T follicular helper cell (primary cell): Measurements from ENCODE around the gene MARCHF2.

Experiments used
- DNase-seq: peaks from one replicate; pipeline ENCODE4 v3.0.0-alpha.2; 2020; ENCODE audit warnings: low read depth

MARCHF2 gene

GRCh38 chr19:8387688-8388611, 25.2 kb upstream of the MARCHF2 start:
- no peak for DNase-seq

- no peak for DNase-seq
Observed at GRCh38 chr19:8388612-8388958, 24.5 kb upstream of the MARCHF2 start.

GRCh38 chr19:8389891-8390616, 23.1 kb upstream of the MARCHF2 start, which contains the start of gene RAB11B:
RAB11B (plus strand) TSS chr19:8390360; CDS start chr19:8390417, 57 bp downstream.
- DNase-seq, result peak; percentile 97

DNA sequence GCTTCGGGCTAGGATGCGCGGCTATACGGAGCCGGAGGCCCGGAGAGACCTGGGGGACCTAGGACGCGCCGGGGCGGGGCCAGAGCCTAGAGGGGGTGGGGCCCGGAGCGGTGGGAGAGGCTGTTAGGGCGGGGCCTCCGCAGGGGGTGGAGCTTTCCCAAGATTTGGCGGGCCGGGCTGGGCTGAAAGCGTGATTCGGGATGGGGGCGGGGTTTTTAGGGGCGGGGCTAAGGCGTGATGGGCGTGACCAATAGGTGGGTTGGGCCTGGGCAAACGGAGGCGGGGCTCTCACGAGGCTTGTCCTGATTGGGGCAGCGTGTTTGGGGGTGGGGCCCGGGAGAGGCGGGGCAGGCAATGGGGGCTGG, 22.5 kb upstream of the MARCHF2 start:
- peak; percentile 89 for DNase-seq

DNA sequence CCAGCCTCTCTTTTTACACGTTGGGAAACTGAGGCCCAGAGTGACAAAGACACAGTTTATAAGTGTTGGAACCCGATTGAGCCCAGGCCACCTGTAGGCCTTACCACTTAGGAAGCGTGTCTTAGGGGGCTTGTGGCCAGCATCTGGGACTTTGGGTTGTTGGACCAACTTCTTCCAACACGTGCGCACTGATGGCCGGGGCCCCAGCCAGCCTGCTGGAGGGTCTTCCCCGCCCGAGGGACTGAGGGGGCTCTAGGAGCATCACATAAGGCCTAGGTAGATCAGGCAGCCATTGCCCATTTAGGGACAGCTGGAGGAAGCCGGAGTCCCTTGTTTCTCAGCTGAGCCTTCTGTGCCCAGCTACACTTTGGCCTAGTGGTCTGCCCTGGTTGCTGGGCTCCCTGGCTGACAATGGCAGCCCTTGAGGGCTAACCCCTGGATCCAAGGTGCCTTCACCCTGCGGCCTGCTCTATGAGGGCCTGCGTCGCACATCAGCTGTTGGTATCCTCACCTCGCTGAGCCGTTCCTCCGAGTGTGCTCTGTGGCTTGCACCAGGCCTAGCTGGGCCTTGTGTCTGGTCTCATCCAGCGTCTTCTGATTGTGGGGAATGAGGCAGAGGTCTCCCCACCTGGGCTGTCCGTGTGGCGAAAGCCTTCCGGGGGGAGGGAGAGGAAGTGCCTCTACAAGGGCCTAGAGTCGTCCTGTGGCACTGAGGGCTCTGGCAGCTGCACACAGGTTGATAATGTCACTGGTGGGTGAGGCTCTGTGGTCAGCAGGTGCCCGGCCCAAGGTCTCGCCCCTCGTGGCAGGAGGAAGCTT, 21.7 kb upstream of the MARCHF2 start:
- DNase-seq, result no peak

- no peak for DNase-seq
Observed at GRCh38 chr19:8392017-8392591, 21.0 kb upstream of the MARCHF2 start.

DNA sequence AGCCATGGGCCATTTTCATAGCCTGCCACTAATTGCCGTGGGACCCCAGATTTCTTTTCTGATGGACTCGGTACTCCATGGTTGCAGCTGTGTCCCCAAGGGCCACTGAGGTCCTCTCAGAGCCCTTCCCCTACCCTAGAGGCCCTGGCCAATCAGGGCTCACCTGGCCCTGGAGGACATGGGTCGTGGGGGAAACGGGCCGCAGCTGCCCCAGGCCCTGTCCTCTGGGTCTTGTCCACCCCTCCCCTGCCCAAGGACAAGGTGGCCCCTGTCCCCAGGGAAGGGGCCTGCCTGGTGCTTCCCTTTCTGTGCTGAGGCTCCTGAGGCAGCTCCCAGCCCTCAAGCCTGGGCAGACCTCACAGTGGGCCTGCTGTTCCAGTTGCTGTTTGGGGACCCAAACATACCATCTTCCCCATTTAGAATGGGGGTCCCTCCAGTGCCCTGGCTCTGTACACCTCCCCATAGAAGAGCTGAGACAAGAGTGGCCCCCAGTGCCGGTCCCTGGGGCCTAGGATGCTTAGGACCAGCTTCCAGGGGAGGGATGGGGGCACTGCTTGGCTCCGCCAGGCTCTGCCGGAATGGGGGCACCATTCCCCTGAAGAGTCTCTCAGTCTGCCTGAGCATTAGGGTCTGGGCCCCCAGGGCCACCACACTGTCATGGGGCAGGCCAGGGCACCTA, 19.8 kb upstream of the MARCHF2 start:
- DNase-seq, result no peak

DNA sequence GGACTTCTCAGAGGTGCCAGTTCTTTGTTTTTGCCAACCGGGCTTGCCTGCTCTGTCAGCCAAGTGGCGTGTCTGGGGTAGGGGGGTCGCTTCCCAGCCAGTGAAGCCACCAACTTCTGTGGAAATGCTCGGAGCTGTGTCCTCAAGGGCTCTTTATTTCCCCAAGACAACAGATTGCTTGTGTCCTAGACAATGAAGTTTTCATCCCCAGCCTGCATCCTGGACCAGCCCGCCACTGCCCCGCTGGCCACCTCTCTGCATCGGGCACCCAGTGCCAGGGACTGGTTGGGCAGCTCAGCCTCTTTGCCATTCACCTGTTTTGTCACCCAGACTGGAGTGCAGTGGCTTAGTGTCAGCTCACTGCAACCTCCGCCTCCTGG, 19.2 kb upstream of the MARCHF2 start:
- no peak for DNase-seq

- DNase-seq, result no peak
Observed at GRCh38 chr19:8395621-8396082, 17.5 kb upstream of the MARCHF2 start.

GRCh38 chr19:8396185-8396562, 16.9 kb upstream of the MARCHF2 start:
- no peak for DNase-seq

GRCh38 chr19:8396563-8397203, 16.4 kb upstream of the MARCHF2 start:
- peak; percentile 56 for DNase-seq

- DNase-seq, result no peak
Observed at GRCh38 chr19:8397271-8397670, 15.8 kb upstream of the MARCHF2 start.

- DNase-seq, result no peak
Observed at GRCh38 chr19:8397746-8398310, 15.3 kb upstream of the MARCHF2 start.

- DNase-seq, result no peak
Observed at GRCh38 chr19:8398311-8398771, 14.8 kb upstream of the MARCHF2 start.

DNA sequence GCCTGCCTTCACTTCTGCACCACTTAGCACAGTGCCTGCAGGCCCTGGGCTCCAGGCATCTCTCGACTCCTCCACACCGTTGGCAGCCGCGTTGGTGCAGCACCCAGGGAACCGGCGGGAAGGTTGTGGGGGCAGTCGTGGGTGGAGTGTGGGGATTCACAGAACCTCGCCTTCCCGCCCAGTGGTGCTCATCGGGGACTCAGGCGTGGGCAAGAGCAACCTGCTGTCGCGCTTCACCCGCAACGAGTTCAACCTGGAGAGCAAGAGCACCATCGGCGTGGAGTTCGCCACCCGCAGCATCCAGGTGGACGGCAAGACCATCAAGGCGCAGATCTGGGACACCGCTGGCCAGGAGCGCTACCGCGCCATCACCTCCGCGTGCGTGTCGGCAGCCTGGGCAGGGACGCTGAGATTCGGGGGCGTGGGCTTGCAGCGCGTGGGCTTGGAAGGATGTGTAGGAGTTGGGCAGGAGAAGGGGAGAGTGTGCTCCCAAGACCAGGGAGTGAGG, 13.4 kb upstream of the MARCHF2 start:
- DNase-seq, result no peak

- DNase-seq, result no peak
Observed at GRCh38 chr19:8401981-8402411, 11.1 kb upstream of the MARCHF2 start.

DNA sequence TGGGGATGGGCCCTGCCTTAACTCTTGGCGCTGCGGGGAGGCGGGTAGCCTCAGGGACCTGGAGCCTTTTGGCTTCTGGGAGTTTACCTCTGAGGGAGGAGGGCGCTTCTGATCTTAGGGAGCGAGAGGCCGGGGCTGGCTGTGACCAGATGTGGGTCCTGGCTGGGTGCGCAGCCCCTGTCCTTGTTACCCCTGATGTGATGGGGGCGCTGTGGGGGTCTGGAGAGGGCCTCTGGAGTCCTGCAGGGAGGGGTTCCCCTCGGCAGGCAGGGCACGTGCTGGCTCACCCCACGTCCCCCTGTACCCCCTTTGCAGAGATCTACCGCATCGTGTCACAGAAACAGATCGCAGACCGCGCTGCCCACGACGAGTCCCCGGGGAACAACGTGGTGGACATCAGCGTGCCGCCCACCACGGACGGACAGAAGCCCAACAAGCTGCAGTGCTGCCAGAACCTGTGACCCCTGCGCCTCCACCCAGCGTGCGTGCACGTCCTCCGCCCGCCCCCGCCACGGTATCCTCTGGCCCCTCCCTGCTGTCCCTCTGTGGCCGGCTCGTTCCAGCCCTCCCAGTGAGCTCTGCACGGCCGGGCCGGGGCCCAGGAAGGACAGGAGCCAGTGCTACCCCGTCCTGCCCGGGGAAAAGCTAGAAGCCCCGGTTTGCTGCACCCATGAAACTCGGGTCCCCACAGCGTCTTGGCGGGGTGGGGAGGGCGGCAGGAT, 9.8 kb upstream of the MARCHF2 start:
- DNase-seq, result no peak

DNA sequence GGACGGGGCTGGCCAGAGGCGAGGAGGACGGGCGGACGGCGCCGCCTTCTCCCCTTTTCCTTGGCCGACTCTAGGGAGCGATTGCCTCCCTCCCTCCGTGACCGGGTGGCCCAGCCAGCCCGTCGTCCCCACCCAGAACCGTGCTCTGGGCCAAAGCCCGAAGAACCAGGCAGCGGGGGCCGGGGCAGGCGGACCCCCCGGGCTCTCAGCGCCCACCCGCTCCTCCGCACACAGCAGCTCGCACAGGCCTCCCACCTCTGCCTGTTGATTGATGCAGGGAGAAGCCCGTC, 9.3 kb upstream of the MARCHF2 start:
- DNase-seq, result no peak

GRCh38 chr19:8404391-8405151, 8.5 kb upstream of the MARCHF2 start:
- DNase-seq, result no peak
